GM23338 (cell line): ENCODE data around the gene MIR17HG. TPM values are rescaled to one million over a fixed set of nuclear protein-coding genes. Genes with fewer than 3 reads are reported as not detected.
A peak's percentile ranks its signal among the peaks of the same experiment; 100 is the strongest.

Experiments
- ATAC-seq: fragments of 200-7000 bp; cut with Tn5 transposase; 3 replicates; pipeline ENCODE4 v1.9.1; 2020
- DNase-seq: peaks from one replicate; pipeline ENCODE4 v3.0.0-alpha.2; 2015; ENCODE audit warnings: low spot score
- H2AFZ ChIP-seq: fragments of 200-600 bp; sonication (generic); 2 replicates; pipeline ENCODE4 v1.8.0; 2016; ENCODE audit warnings: antibody characterized with exemption, mild to moderate bottlenecking, moderate library complexity
- H3F3A ChIP-seq: fragments of 200-600 bp; sonication (generic); replicated peaks from 2 replicates; pipeline ENCODE4 v1.8.0; 2017; ENCODE audit warnings: antibody characterized with exemption, mixed run types, low read depth
- H3K27ac ChIP-seq: fragments of 200-600 bp; sonication (generic); 2 replicates; pipeline ENCODE4 v1.6.1; 2016; ENCODE audit warnings: low read depth
- H3K27me3 ChIP-seq: fragments of 200-600 bp; sonication (generic); 2 replicates; pipeline ENCODE4 v1.8.0; 2016; ENCODE audit warnings: mild to moderate bottlenecking, mixed run types, moderate library complexity; ENCODE audit not compliant: insufficient read depth
- H3K36me3 ChIP-seq: fragments of 200-600 bp; sonication (generic); 2 replicates; pipeline ENCODE4 v1.8.0; 2016; ENCODE audit warnings: mild to moderate bottlenecking; ENCODE audit not compliant: insufficient read depth
- H3K4me1 ChIP-seq: fragments of 200-600 bp; sonication (generic); 2 replicates; pipeline ENCODE4 v1.8.0; 2016; ENCODE audit warnings: mild to moderate bottlenecking, moderate library complexity; ENCODE audit not compliant: insufficient read depth
- H3K4me2 ChIP-seq: fragments of 200-600 bp; sonication (generic); 2 replicates; pipeline ENCODE4 v1.7.1; 2017; ENCODE audit warnings: mixed run types
- H3K4me3 ChIP-seq: fragments of 200-600 bp; sonication (generic); 2 replicates; pipeline ENCODE4 v1.6.1; 2016; ENCODE audit warnings: mixed run types
- H3K79me2 ChIP-seq: fragments of 200-600 bp; sonication (generic); replicated peaks from 2 replicates; pipeline ENCODE4 v1.8.0; 2017; ENCODE audit warnings: mild to moderate bottlenecking; ENCODE audit not compliant: insufficient read depth
- H3K9me2 ChIP-seq: fragments of 200-600 bp; sonication (generic); 2 replicates; pipeline ENCODE4 v1.8.0; 2017; ENCODE audit not compliant: insufficient read depth
- H4K20me1 ChIP-seq: fragments of 200-600 bp; sonication (generic); replicated peaks from 2 replicates; pipeline ENCODE4 v1.8.0; 2017; ENCODE audit warnings: mild to moderate bottlenecking; ENCODE audit not compliant: insufficient read depth
- H3K27ac Mint-ChIP-seq: 2 replicates; pipeline ENCODE4 v1.8.0; 2020; ENCODE audit warnings: inconsistent platforms, mild to moderate bottlenecking, moderate library complexity, mixed read lengths
- H3K27me3 Mint-ChIP-seq: 3 replicates; pipeline ENCODE4 v1.8.0; 2022; ENCODE audit warnings: low read depth, mild to moderate bottlenecking, moderate library complexity, mixed read lengths, inconsistent platforms; ENCODE audit not compliant: insufficient read depth, poor library complexity
- H3K36me3 Mint-ChIP-seq: 3 replicates; pipeline ENCODE4 v1.8.0; 2021; ENCODE audit warnings: low read depth, mild to moderate bottlenecking, inconsistent platforms, moderate library complexity, mixed read lengths
- H3K4me1 Mint-ChIP-seq: 3 replicates; pipeline ENCODE4 v1.8.0; 2020; ENCODE audit warnings: mild to moderate bottlenecking, inconsistent platforms, mixed read lengths
- H3K4me3 Mint-ChIP-seq: 3 replicates; pipeline ENCODE4 v1.8.0; 2021; ENCODE audit warnings: moderate library complexity, mild to moderate bottlenecking, inconsistent platforms, mixed read lengths
- H3K9me3 Mint-ChIP-seq: 3 replicates; pipeline ENCODE4 v1.8.0; 2020; ENCODE audit warnings: moderate library complexity, mild to moderate bottlenecking, inconsistent platforms, mixed read lengths
- CREB1 ChIP-seq: fragments of 250-450 bp; sonication (Bioruptor Pico); IDR thresholded peaks from 2 replicates; pipeline ENCODE4 v1.5.0; 2020; ENCODE audit warnings: low read depth, mild to moderate bottlenecking, moderate library complexity
- CTCF ChIP-seq, 2 experiments: fragments of 200-600 bp in 1 of 2; sonication (generic) in 1 of 2; conservative IDR thresholded peaks; 2 replicates each; pipeline versions ENCODE4 v1.5.1 to v1.6.1; 2016 to 2017; ENCODE audit warnings: antibody characterized with exemption in 2 of 2, low read depth in 2 of 2, mild to moderate bottlenecking in 2 of 2, moderate library complexity in 1 of 2
- ETS1 ChIP-seq: IDR thresholded peaks from 2 replicates; pipeline ENCODE4 v1.6.1; 2016; ENCODE audit warnings: antibody characterized with exemption
- EZH2 ChIP-seq: fragments of 200-600 bp; sonication (generic); IDR thresholded peaks from one replicate; pipeline ENCODE4 v1.8.0; 2017; ENCODE audit warnings: antibody characterized with exemption, mild to moderate bottlenecking, low read depth; ENCODE audit not compliant: unreplicated experiment
- EZH2phosphoT487 ChIP-seq: fragments of 200-600 bp; sonication (generic); IDR thresholded peaks from one replicate; pipeline ENCODE4 v1.8.1; 2018; ENCODE audit warnings: antibody characterized with exemption; ENCODE audit not compliant: unreplicated experiment
- JUNB ChIP-seq: IDR thresholded peaks from one replicate; pipeline ENCODE4 v1.6.1; 2016; ENCODE audit warnings: antibody characterized with exemption; ENCODE audit not compliant: unreplicated experiment
- NANOG ChIP-seq: IDR thresholded peaks from 2 replicates; pipeline ENCODE4 v1.6.1; 2016; ENCODE audit warnings: antibody characterized with exemption, borderline replicate concordance
- POLR2AphosphoS5 ChIP-seq: IDR thresholded peaks from 2 replicates; pipeline ENCODE4 v1.6.1; 2016; ENCODE audit warnings: antibody characterized with exemption, low read depth
- STAT1 ChIP-seq: IDR thresholded peaks from one replicate; pipeline ENCODE4 v1.6.1; 2016; ENCODE audit warnings: antibody characterized with exemption; ENCODE audit not compliant: unreplicated experiment
- ZNF114 ChIP-seq: fragments of 250-450 bp; sonication (Bioruptor Pico); IDR thresholded peaks from 2 replicates; pipeline ENCODE4 v1.5.0; 2020; ENCODE audit warnings: mild to moderate bottlenecking, moderate library complexity
- ZNF331 ChIP-seq: fragments of 250-450 bp; sonication (Bioruptor Pico); IDR thresholded peaks from 2 replicates; pipeline ENCODE4 v1.5.0; 2020; ENCODE audit warnings: low read depth, mild to moderate bottlenecking, moderate library complexity
- ZNF462 ChIP-seq: fragments of 250-450 bp; sonication (Bioruptor Pico); IDR thresholded peaks from 2 replicates; pipeline ENCODE4 v1.5.0; 2020; ENCODE audit warnings: mild to moderate bottlenecking, moderate library complexity
- polyA plus RNA-seq: library from polyadenylated mRNA; unstranded; fragments of >200 nt; fragmentation: Nextera tagmentation; extraction: Ambion mirVana; gene quantifications from 2 replicates; pipeline ENCODE4 v1.2.1, GENCODE V29; 2016
- total RNA-seq: library from RNA; depleted of rRNA; stranded (reverse); fragments of >200 nt; shearing (Covaris generic); gene quantifications from 2 replicates; pipeline ENCODE4 v1.2.3, GENCODE V29; 2014
- TF ChIP-seq, protein P1 (sequence below): IDR thresholded peaks from one replicate; pipeline ENCODE4 v1.6.1; 2018; ENCODE audit warnings: antibody characterized with exemption; ENCODE audit not compliant: unreplicated experiment

The MIR17HG gene
- total and polyA plus RNA-seq, 2 experiments from 2014 or later, result 14.8 to 46.0 TPM

DNA sequence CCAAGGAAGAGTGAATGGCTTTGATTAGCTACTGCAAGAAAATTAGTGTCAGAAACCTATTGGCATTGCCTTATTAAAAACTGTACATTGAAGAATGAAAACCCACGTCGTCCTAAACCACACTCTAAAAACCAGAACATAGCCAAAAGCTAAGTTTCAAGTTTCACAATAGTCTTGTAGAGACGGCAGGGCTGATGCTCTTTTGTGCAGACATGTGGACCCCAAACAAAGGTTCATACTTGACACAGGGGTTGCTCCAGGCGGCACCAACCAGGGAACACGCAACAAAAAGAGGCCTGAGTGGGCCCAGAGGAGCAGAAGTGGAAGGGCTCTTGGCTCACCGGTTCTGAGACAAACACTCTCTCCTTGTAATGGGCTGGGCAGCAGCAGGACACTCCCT, 28.6 kb upstream of the MIR17HG start:
- no peaks in the 10 kb centered on the region for H3K27me3 ChIP-seq
- no peaks in the 10 kb centered on the region for H3K9me2 ChIP-seq
- H3K4me3 ChIP-seq, result no peak overlapping the region
- H3K27ac Mint-ChIP-seq, result no peak overlapping the region
- H3K79me2 ChIP-seq, result no peaks in the 10 kb centered on the region
- H4K20me1 ChIP-seq, result no peaks in the 10 kb centered on the region
- H3F3A ChIP-seq, result no peaks in the 10 kb centered on the region
- H2AFZ ChIP-seq, result peak overlapping the region; percentile 35; the same call in 1 of the 2 replicates
- H3K36me3 ChIP-seq, result no peaks in the 10 kb centered on the region
- H3K36me3 Mint-ChIP-seq, result no peaks in the 10 kb centered on the region
- peaks cover 1% of the 10 kb centered on the region for H3K27me3 Mint-ChIP-seq
- H3K4me3 Mint-ChIP-seq, result no peak overlapping the region
- H3K9me3 Mint-ChIP-seq, result no peaks in the 10 kb centered on the region
- no peak overlapping the region for H3K4me2 ChIP-seq
- H3K27ac ChIP-seq, result no peak overlapping the region
- peaks cover 3% of the 10 kb centered on the region for H3K4me1 Mint-ChIP-seq
- peak; percentile 33; the same call in 2 of the 3 replicates for ATAC-seq
- no peaks in the 10 kb centered on the region for H3K4me1 ChIP-seq
- DNase-seq, result no peak
- TF ChIP-seq STAT1 (no peak), NANOG (no peak), ZNF114 (CRISPR knock-in tag) (no peak), ETS1 (no peak), EZH2phosphoT487 (no peak), JUNB (no peak), ZNF462 (no peak), POLR2AphosphoS5 (no peak), CTCF (conservative IDR thresholded peaks at IDR 0.05; ENCODE audit: low read depth in 2 of 2) (no peak), ZNF331 (CRISPR knock-in tag) (no peak), EZH2 (no peak), CREB1 (CRISPR knock-in tag) (no peak)
- TF ChIP-seq, protein P1, sequence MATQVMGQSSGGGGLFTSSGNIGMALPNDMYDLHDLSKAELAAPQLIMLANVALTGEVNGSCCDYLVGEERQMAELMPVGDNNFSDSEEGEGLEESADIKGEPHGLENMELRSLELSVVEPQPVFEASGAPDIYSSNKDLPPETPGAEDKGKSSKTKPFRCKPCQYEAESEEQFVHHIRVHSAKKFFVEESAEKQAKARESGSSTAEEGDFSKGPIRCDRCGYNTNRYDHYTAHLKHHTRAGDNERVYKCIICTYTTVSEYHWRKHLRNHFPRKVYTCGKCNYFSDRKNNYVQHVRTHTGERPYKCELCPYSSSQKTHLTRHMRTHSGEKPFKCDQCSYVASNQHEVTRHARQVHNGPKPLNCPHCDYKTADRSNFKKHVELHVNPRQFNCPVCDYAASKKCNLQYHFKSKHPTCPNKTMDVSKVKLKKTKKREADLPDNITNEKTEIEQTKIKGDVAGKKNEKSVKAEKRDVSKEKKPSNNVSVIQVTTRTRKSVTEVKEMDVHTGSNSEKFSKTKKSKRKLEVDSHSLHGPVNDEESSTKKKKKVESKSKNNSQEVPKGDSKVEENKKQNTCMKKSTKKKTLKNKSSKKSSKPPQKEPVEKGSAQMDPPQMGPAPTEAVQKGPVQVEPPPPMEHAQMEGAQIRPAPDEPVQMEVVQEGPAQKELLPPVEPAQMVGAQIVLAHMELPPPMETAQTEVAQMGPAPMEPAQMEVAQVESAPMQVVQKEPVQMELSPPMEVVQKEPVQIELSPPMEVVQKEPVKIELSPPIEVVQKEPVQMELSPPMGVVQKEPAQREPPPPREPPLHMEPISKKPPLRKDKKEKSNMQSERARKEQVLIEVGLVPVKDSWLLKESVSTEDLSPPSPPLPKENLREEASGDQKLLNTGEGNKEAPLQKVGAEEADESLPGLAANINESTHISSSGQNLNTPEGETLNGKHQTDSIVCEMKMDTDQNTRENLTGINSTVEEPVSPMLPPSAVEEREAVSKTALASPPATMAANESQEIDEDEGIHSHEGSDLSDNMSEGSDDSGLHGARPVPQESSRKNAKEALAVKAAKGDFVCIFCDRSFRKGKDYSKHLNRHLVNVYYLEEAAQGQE, result no peak
